H9 (cell line): ENCODE data around the gene PUM2. TPM values are rescaled to one million over a fixed set of nuclear protein-coding genes. Genes with fewer than 3 reads are reported as not detected.

Experiments used
- DNase-seq: peaks from one replicate; pipeline ENCODE4 v3.0.0-alpha.2; 2017
- H2AFZ ChIP-seq: one replicate; pipeline ENCODE4 v1.6.1; 2013; ENCODE audit warnings: mild to moderate bottlenecking, low read length, control low read depth, moderate library complexity
- H2AK5ac ChIP-seq: 2 replicates; pipeline ENCODE4 v1.6.1; 2013; ENCODE audit warnings: low read length, control low read depth, mixed read lengths; ENCODE audit not compliant: insufficient read length
- H2BK120ac ChIP-seq: one replicate; pipeline ENCODE4 v1.6.1; 2013; ENCODE audit warnings: low read depth, mild to moderate bottlenecking, low read length, control low read depth, inconsistent platforms; ENCODE audit not compliant: poor library complexity, severe bottlenecking
- H2BK12ac ChIP-seq: 2 replicates; pipeline ENCODE4 v1.6.1; 2013; ENCODE audit warnings: low read length, control low read depth, mixed read lengths, low read depth; ENCODE audit not compliant: insufficient read length
- H2BK15ac ChIP-seq: 2 replicates; pipeline ENCODE4 v1.6.1; 2013; ENCODE audit warnings: low read depth, low read length, control low read depth
- H2BK20ac ChIP-seq: one replicate; pipeline ENCODE4 v1.6.1; 2013; ENCODE audit warnings: low read depth, mild to moderate bottlenecking, low read length, control low read depth, inconsistent platforms; ENCODE audit not compliant: poor library complexity, severe bottlenecking
- H2BK5ac ChIP-seq: 2 replicates; pipeline ENCODE4 v1.6.1; 2013; ENCODE audit warnings: low read length, control low read depth, mixed read lengths; ENCODE audit not compliant: insufficient read length
- H3K14ac ChIP-seq: 2 replicates; pipeline ENCODE4 v1.6.1; 2013; ENCODE audit warnings: low read length, control low read depth; ENCODE audit not compliant: insufficient read depth
- H3K18ac ChIP-seq: 2 replicates; pipeline ENCODE4 v1.6.1; 2013; ENCODE audit warnings: low read depth, mild to moderate bottlenecking, mixed read lengths, low read length, control low read depth; ENCODE audit not compliant: insufficient read length
- H3K23ac ChIP-seq: 2 replicates; pipeline ENCODE4 v1.6.1; 2013; ENCODE audit warnings: low read length, control low read depth, mixed read lengths, low read depth; ENCODE audit not compliant: insufficient read length
- H3K23me2 ChIP-seq: 2 replicates; pipeline ENCODE4 v1.6.1; 2013; ENCODE audit warnings: low read depth, mild to moderate bottlenecking, mixed read lengths, low read length, control low read depth; ENCODE audit not compliant: insufficient read length, poor library complexity, severe bottlenecking
- H3K27ac ChIP-seq: 2 replicates; pipeline ENCODE4 v1.5.1; 2013; ENCODE audit warnings: low read length, control low read depth, mixed read lengths, low read depth; ENCODE audit not compliant: insufficient read length
- H3K27me3 ChIP-seq: 2 replicates; pipeline ENCODE4 v1.6.1; 2013; ENCODE audit warnings: low read length, control low read depth, inconsistent platforms; ENCODE audit not compliant: insufficient read depth
- H3K4ac ChIP-seq: 2 replicates; pipeline ENCODE4 v1.6.1; 2013; ENCODE audit warnings: low read depth, mild to moderate bottlenecking, control low read depth, inconsistent platforms, low read length, moderate library complexity
- H3K4me1 ChIP-seq: 2 replicates; pipeline ENCODE4 v1.6.1; 2013; ENCODE audit warnings: low read length, control low read depth, inconsistent platforms; ENCODE audit not compliant: insufficient read depth
- H3K4me2 ChIP-seq: 2 replicates; pipeline ENCODE4 v1.6.1; 2013; ENCODE audit warnings: low read length, control low read depth, mixed read lengths; ENCODE audit not compliant: insufficient read length, insufficient read depth
- H3K56ac ChIP-seq: 2 replicates; pipeline ENCODE4 v1.6.1; 2013; ENCODE audit warnings: low read depth, mild to moderate bottlenecking, mixed read lengths, low read length, control low read depth; ENCODE audit not compliant: insufficient read length
- H3K79me1 ChIP-seq: 2 replicates; pipeline ENCODE4 v1.6.1; 2013; ENCODE audit warnings: low read depth, mild to moderate bottlenecking, moderate library complexity, low read length, control low read depth, inconsistent platforms; ENCODE audit not compliant: insufficient read depth, poor library complexity, severe bottlenecking
- H3K79me2 ChIP-seq: 2 replicates; pipeline ENCODE4 v1.6.1; 2013; ENCODE audit warnings: low read length, control low read depth, inconsistent platforms; ENCODE audit not compliant: insufficient read depth
- H3K9ac ChIP-seq: 2 replicates; pipeline ENCODE4 v1.6.1; 2013; ENCODE audit warnings: low read length, control low read depth, mixed read lengths; ENCODE audit not compliant: insufficient read length; ENCODE audit errors: extremely low read depth
- H3K9me3 ChIP-seq: one replicate; pipeline ENCODE4 v1.6.1; 2013; ENCODE audit warnings: low read depth, low read length, inconsistent platforms; ENCODE audit not compliant: control insufficient read depth
- H3T11ph ChIP-seq: one replicate; pipeline ENCODE4 v1.6.1; 2013; ENCODE audit warnings: mild to moderate bottlenecking, low read length, control low read depth, inconsistent platforms
- H4K20me1 ChIP-seq: one replicate; pipeline ENCODE4 v1.6.1; 2013; ENCODE audit not compliant: control insufficient read depth, insufficient read length, insufficient read depth
- H4K5ac ChIP-seq: 2 replicates; pipeline ENCODE4 v1.6.1; 2013; ENCODE audit warnings: low read depth, mild to moderate bottlenecking, mixed read lengths, low read length, control low read depth; ENCODE audit not compliant: insufficient read length
- H4K8ac ChIP-seq: replicated peaks from 2 replicates; pipeline ENCODE4 v1.6.1; 2013; ENCODE audit warnings: low read length, control low read depth, mixed read lengths, low read depth; ENCODE audit not compliant: insufficient read length
- H4K91ac ChIP-seq: 2 replicates; pipeline ENCODE4 v1.6.1; 2013; ENCODE audit warnings: low read depth, mild to moderate bottlenecking, moderate library complexity, mixed read lengths, low read length, control low read depth; ENCODE audit not compliant: insufficient read length
- H3K27ac Mint-ChIP-seq, 3 experiments: 2 replicates in 2 of 3; 3 replicates in 1 of 3; pipeline ENCODE4 v1.8.0; 2020 to 2021; ENCODE audit warnings: mixed read lengths in 3 of 3, mild to moderate bottlenecking in 1 of 3, moderate library complexity in 1 of 3
- H3K27me3 Mint-ChIP-seq: 2 replicates; pipeline ENCODE4 v1.8.0; 2021; ENCODE audit warnings: low read depth, mild to moderate bottlenecking, moderate library complexity, mixed read lengths
- H3K36me3 Mint-ChIP-seq, 3 experiments: 2 replicates in 2 of 3; 3 replicates in 1 of 3; pipeline ENCODE4 v1.8.0; 2020 to 2021; ENCODE audit warnings: low read depth in 3 of 3, mixed read lengths in 3 of 3; ENCODE audit not compliant: insufficient read depth in 1 of 3
- H3K4me1 Mint-ChIP-seq, 2 experiments: 2 replicates each; pipeline ENCODE4 v1.8.0; 2020; ENCODE audit warnings: mixed read lengths in 2 of 2
- H3K4me3 Mint-ChIP-seq, 2 experiments: 2 replicates in 1 of 2; 3 replicates in 1 of 2; pipeline ENCODE4 v1.8.0; 2020 to 2021; ENCODE audit warnings: mild to moderate bottlenecking in 2 of 2, mixed read lengths in 2 of 2, moderate library complexity in 1 of 2
- H3K9me3 Mint-ChIP-seq, 2 experiments: 2 replicates in 1 of 2; 3 replicates in 1 of 2; pipeline ENCODE4 v1.8.0; 2020; ENCODE audit warnings: mild to moderate bottlenecking in 2 of 2, mixed read lengths in 2 of 2, moderate library complexity in 1 of 2
- WGBS: extraction: QIAGEN DNeasy Blood & Tissue Kit; methylation state at CpG from one replicate; pipeline ENCODE4 v1.1.7; 2013; ENCODE audit warnings: missing lambda C conversion rate, low lambda C conversion rate, mixed read lengths; ENCODE audit not compliant: insufficient read length; ENCODE audit errors: extremely low coverage; 5-methylcytosine and 5-hydroxymethylcytosine counted together
- total RNA-seq: library from RNA; stranded (reverse); gene quantifications from 2 replicates; pipeline ENCODE4 v1.2.1, GENCODE V29; 2021
- TF ChIP-seq, protein P1 (sequence below): fragments of 200-600 bp; sonication (generic); conservative IDR thresholded peaks from 3 replicates; pipeline ENCODE4 v1.8.0; 2021; ENCODE audit warnings: antibody characterized with exemption, mild to moderate bottlenecking

PUM2 gene
- total RNA-seq, 1 experiment from 2014 or later: 96.6 TPM

- TF ChIP-seq, protein P1, sequence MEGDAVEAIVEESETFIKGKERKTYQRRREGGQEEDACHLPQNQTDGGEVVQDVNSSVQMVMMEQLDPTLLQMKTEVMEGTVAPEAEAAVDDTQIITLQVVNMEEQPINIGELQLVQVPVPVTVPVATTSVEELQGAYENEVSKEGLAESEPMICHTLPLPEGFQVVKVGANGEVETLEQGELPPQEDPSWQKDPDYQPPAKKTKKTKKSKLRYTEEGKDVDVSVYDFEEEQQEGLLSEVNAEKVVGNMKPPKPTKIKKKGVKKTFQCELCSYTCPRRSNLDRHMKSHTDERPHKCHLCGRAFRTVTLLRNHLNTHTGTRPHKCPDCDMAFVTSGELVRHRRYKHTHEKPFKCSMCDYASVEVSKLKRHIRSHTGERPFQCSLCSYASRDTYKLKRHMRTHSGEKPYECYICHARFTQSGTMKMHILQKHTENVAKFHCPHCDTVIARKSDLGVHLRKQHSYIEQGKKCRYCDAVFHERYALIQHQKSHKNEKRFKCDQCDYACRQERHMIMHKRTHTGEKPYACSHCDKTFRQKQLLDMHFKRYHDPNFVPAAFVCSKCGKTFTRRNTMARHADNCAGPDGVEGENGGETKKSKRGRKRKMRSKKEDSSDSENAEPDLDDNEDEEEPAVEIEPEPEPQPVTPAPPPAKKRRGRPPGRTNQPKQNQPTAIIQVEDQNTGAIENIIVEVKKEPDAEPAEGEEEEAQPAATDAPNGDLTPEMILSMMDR: no peak
- WGBS: no CpG with 5 or more reads among the region's 3 CpGs
- no peak overlapping the region for H3K4me2 ChIP-seq
Measured at GRCh38 chr2:20356042-20356441, 5.4 kb upstream of the PUM2 start.

More at GRCh38 chr2:20356042-20356441, 5.4 kb upstream of the PUM2 start:
- Histone ChIP-seq H2BK12ac (no peak overlapping the region), H3K56ac (no peak overlapping the region), H4K8ac (no peak overlapping the region), H3K14ac (no peak overlapping the region), H3K4ac (no peak overlapping the region), H2AFZ (no peak overlapping the region), H2AK5ac (no peak overlapping the region), H3K79me2 (no peaks in the 10 kb centered on the region), H2BK15ac (no peak overlapping the region), H3K9me3 (no peaks in the 10 kb centered on the region), H3K9ac (no peak overlapping the region), H4K91ac (no peak overlapping the region), H4K20me1 (no peaks in the 10 kb centered on the region), H2BK120ac (no peak overlapping the region), H3T11ph (no peak overlapping the region), H3K18ac (no peak overlapping the region), H3K23ac (no peak overlapping the region), H3K27me3 (no peaks in the 10 kb centered on the region), H3K27ac (no peak overlapping the region), H3K23me2 (peaks cover 5% of the 10 kb centered on the region), H3K4me1 (no peaks in the 10 kb centered on the region), H2BK5ac (no peak overlapping the region), H3K79me1 (no peaks in the 10 kb centered on the region), H2BK20ac (no peak overlapping the region), H4K5ac (no peak overlapping the region)
- Mint-ChIP-seq H3K27me3 (no peaks in the 10 kb centered on the region), H3K9me3 (no peaks in the 10 kb centered on the region), H3K4me1 (no peaks in the 10 kb centered on the region; a peak in 4 of 4 replicates), H3K4me3 (no peak overlapping the region), H3K27ac (no peak overlapping the region), H3K36me3 (no peaks in the 10 kb centered on the region)
- DNase-seq: no peak
